ENCODE data around the gene UGP2.

UGP2 gene

GRCh38 chr2:63894167-63894566 is 52.5 kb downstream of the UGP2 start:
- TF ChIP-seq CEBPB (IDR thresholded peaks at IDR 0.05) (no peak), CREB1 (IDR thresholded peaks at IDR 0.05; ENCODE audit: low read depth) (no peak), REST (IDR thresholded peaks at IDR 0.05; ENCODE audit: low read depth) (no peak), EGR1 (IDR thresholded peaks at IDR 0.05) (no peak), NFIC (IDR thresholded peaks at IDR 0.05) (no peak), ZBTB7A (IDR thresholded peaks at IDR 0.05; ENCODE audit: low read depth) (no peak)

GRCh38 chr2:63898839-63899238 is 57.1 kb downstream of the UGP2 start:
- TF ChIP-seq TAF1 (IDR thresholded peaks at IDR 0.05; ENCODE audit: low read depth) (no peak), EGR1 (IDR thresholded peaks at IDR 0.05) (no peak), EP300 (IDR thresholded peaks at IDR 0.05; ENCODE audit: borderline replicate concordance) (no peak), REST (IDR thresholded peaks at IDR 0.05; ENCODE audit: low read depth) (no peak)

- TF ChIP-seq CEBPB (IDR thresholded peaks at IDR 0.05) (no peak), CREB1 (IDR thresholded peaks at IDR 0.05; ENCODE audit: low read depth) (no peak), ZBTB7A (IDR thresholded peaks at IDR 0.05; ENCODE audit: low read depth) (no peak), EGR1 (IDR thresholded peaks at IDR 0.05) (no peak), TCF12 (IDR thresholded peaks at IDR 0.05; ENCODE audit: low read depth) (no peak), TEAD4 (IDR thresholded peaks at IDR 0.05) (no peak), RAD21 (IDR thresholded peaks at IDR 0.05; ENCODE audit: low read depth) (no peak), TAF1 (IDR thresholded peaks at IDR 0.05; ENCODE audit: low read depth) (no peak), REST (IDR thresholded peaks at IDR 0.05; ENCODE audit: low read depth) (no peak), FOXM1 (IDR thresholded peaks at IDR 0.05; ENCODE audit: borderline replicate concordance, low read depth) (no peak), EP300 (IDR thresholded peaks at IDR 0.05; ENCODE audit: borderline replicate concordance) (no peak), YY1 (IDR thresholded peaks at IDR 0.05; ENCODE audit: low read depth) (no peak), MAX (IDR thresholded peaks at IDR 0.05) (no peak), USF1 (IDR thresholded peaks at IDR 0.05) (no peak), NFIC (IDR thresholded peaks at IDR 0.05) (no peak)
Observed at GRCh38 chr2:63899639-63900038, 57.9 kb downstream of the UGP2 start.

GRCh38 chr2:63902149-63902548 is 60.5 kb downstream of the UGP2 start:
- TF ChIP-seq MAX (IDR thresholded peaks at IDR 0.05) (no peak), ZBTB7A (IDR thresholded peaks at IDR 0.05; ENCODE audit: low read depth) (no peak), CREB1 (IDR thresholded peaks at IDR 0.05; ENCODE audit: low read depth) (no peak), EGR1 (IDR thresholded peaks at IDR 0.05) (no peak), FOXM1 (IDR thresholded peaks at IDR 0.05; ENCODE audit: borderline replicate concordance, low read depth) (no peak), EP300 (IDR thresholded peaks at IDR 0.05; ENCODE audit: borderline replicate concordance) (no peak)

GRCh38 chr2:63903003-63903402 is 61.3 kb downstream of the UGP2 start:
- no peak for TF ChIP-seq TCF12 (IDR thresholded peaks at IDR 0.05; ENCODE audit: low read depth)
- no peak for TF ChIP-seq EP300 (IDR thresholded peaks at IDR 0.05; ENCODE audit: borderline replicate concordance)
- TF ChIP-seq TEAD4 (IDR thresholded peaks at IDR 0.05), result no peak
- no peak for TF ChIP-seq EGR1 (IDR thresholded peaks at IDR 0.05)
- no peak for TF ChIP-seq ZBTB7A (IDR thresholded peaks at IDR 0.05; ENCODE audit: low read depth)
- TF ChIP-seq YY1 (IDR thresholded peaks at IDR 0.05; ENCODE audit: low read depth), result no peak
- no peak for TF ChIP-seq RAD21 (IDR thresholded peaks at IDR 0.05; ENCODE audit: low read depth)
- no peak for TF ChIP-seq CREB1 (IDR thresholded peaks at IDR 0.05; ENCODE audit: low read depth)
- no peak for TF ChIP-seq NFIC (IDR thresholded peaks at IDR 0.05)
- TF ChIP-seq FOXM1 (IDR thresholded peaks at IDR 0.05; ENCODE audit: borderline replicate concordance, low read depth), result no peak
- no peak for TF ChIP-seq USF1 (IDR thresholded peaks at IDR 0.05)
- no peak for TF ChIP-seq TAF1 (IDR thresholded peaks at IDR 0.05; ENCODE audit: low read depth)
- no peak for TF ChIP-seq CEBPB (IDR thresholded peaks at IDR 0.05)
- TF ChIP-seq MAX (IDR thresholded peaks at IDR 0.05), result no peak
- no peak for TF ChIP-seq REST (IDR thresholded peaks at IDR 0.05; ENCODE audit: low read depth)

All from Ishikawa (cell line).